GM21825 (cell line): ENCODE results near the gene MYO7B.

Experiments
- ATAC-seq: cut with Tn5 transposase; IDR thresholded peaks from one replicate; pipeline ENCODE4 v1.9.1; 2021; ENCODE audit warnings: mild to moderate bottlenecking, moderate library complexity; ENCODE audit not compliant: unreplicated experiment

MYO7B gene

GRCh38 chr2:127551221-127551930 lies 15.9 kb downstream of the MYO7B start:
- no peak for ATAC-seq

GRCh38 chr2:127552336-127552735 lies 16.9 kb downstream of the MYO7B start:
- ATAC-seq = no peak

- ATAC-seq = no peak
Measured at GRCh38 chr2:127552846-127553245, 17.4 kb downstream of the MYO7B start.

- ATAC-seq = no peak
Measured at GRCh38 chr2:127558911-127559310, 23.4 kb downstream of the MYO7B start.

GRCh38 chr2:127559454-127559853 lies 24.0 kb downstream of the MYO7B start:
- no peak for ATAC-seq

- no peak for ATAC-seq
Measured at GRCh38 chr2:127560201-127560930, 24.9 kb downstream of the MYO7B start.

- no peak for ATAC-seq
Measured at GRCh38 chr2:127560931-127561280, 25.4 kb downstream of the MYO7B start.

GRCh38 chr2:127561371-127561770 lies 25.9 kb downstream of the MYO7B start:
- no peak for ATAC-seq

- no peak for ATAC-seq
Measured at GRCh38 chr2:127562936-127563335, 27.5 kb downstream of the MYO7B start.

GRCh38 chr2:127563458-127564428 lies 28.3 kb downstream of the MYO7B start:
- peak; percentile 98 for ATAC-seq

GRCh38 chr2:127564429-127565260 lies 29.2 kb downstream of the MYO7B start:
- no peak for ATAC-seq

- no peak for ATAC-seq
Measured at GRCh38 chr2:127565261-127566138, 30.0 kb downstream of the MYO7B start.

GRCh38 chr2:127566139-127566417 lies 30.6 kb downstream of the MYO7B start:
- ATAC-seq = no peak

GRCh38 chr2:127566576-127566975 lies 31.1 kb downstream of the MYO7B start:
- no peak for ATAC-seq

- ATAC-seq = no peak
Measured at GRCh38 chr2:127567351-127567854, 31.9 kb downstream of the MYO7B start.

- ATAC-seq = no peak
Measured at GRCh38 chr2:127568128-127568527, 32.6 kb downstream of the MYO7B start.

GRCh38 chr2:127569666-127570065 lies 34.2 kb downstream of the MYO7B start:
- no peak for ATAC-seq

- ATAC-seq = no peak
Measured at GRCh38 chr2:127570282-127571250, 35.1 kb downstream of the MYO7B start.
